AG04449 (cell line): ENCODE data around the gene KRTAP21-1.
"Not testable (repeated sequence)": the region's sequence is repeated elsewhere in the genome, so short reads cannot be mapped to it uniquely, and the experiment has no call there.

ENCODE experiments used
- CTCF ChIA-PET: fragments of 350-600 bp; formaldehyde crosslinking; extraction: SDS; loops from one replicate; lab custom pipeline; 2021; ENCODE audit warnings: antibody characterized with exemption; lab: Yijun Ruan, JAX
- POLR2A ChIA-PET: fragments of 400-600, 350-600 bp; formaldehyde crosslinking; extraction: SDS; loops from one replicate; lab custom pipeline; 2020; ENCODE audit warnings: antibody characterized with exemption, inconsistent platforms; lab: Yijun Ruan, JAX
- DNase-seq: peaks from one replicate; pipeline ENCODE4 v3.0.0-alpha.2; 2010; ENCODE audit warnings: low read depth, low spot score
- H3K4me3 ChIP-seq: 2 replicates; pipeline ENCODE4 v1.5.1; 2011; ENCODE audit warnings: low read depth, mild to moderate bottlenecking, control low read depth, low read length
- CTCF ChIP-seq: IDR thresholded peaks from one replicate; pipeline ENCODE4 v1.5.1; 2011; ENCODE audit warnings: mild to moderate bottlenecking, moderate library complexity, low read length, control low read depth, inconsistent platforms; ENCODE audit not compliant: insufficient read depth; ENCODE audit errors: missing control alignments

The KRTAP21-1 gene

GRCh38 chr21:30755328-30755727 is at the start of gene KRTAP21-1:
TSS of gene KRTAP21-1 (minus strand) at chr21:30755428. CDS start at chr21:30755378, 50 bp downstream.
- DNase-seq, POLR2A ChIA-PET, CTCF ChIA-PET, H3K4me3 ChIP-seq: not testable (repeated sequence)

- CTCF ChIA-PET = no interaction called here
- no peak overlapping the region for H3K4me3 ChIP-seq
- POLR2A ChIA-PET = no interaction called here
- DNase-seq = no peak
- TF ChIP-seq CTCF = no peak
Measured at GRCh38 chr21:30800605-30801004, 45.4 kb upstream of the KRTAP21-1 start.

- POLR2A ChIA-PET = no interaction called here
- no peak overlapping the region for H3K4me3 ChIP-seq
- CTCF ChIA-PET = no interaction called here
- no peak for DNase-seq
- TF ChIP-seq CTCF = no peak
Measured at GRCh38 chr21:30793581-30794314, 38.5 kb upstream of the KRTAP21-1 start.

GRCh38 chr21:30779249-30779648 is 24.0 kb upstream of the KRTAP21-1 start:
- no peak for DNase-seq
- TF ChIP-seq CTCF = no peak
- no peak overlapping the region for H3K4me3 ChIP-seq
- POLR2A ChIA-PET = no interaction called here
- CTCF ChIA-PET = no interaction called here

GRCh38 chr21:30769724-30770431 is 14.7 kb upstream of the KRTAP21-1 start:
- H3K4me3 ChIP-seq = no peak overlapping the region
- no peak for TF ChIP-seq CTCF
- CTCF ChIA-PET = no interaction called here
- POLR2A ChIA-PET = no interaction called here
- no peak for DNase-seq

GRCh38 chr21:30760776-30761175 is 5.5 kb upstream of the KRTAP21-1 start:
- H3K4me3 ChIP-seq = no peak overlapping the region
- DNase-seq = no peak
- TF ChIP-seq CTCF = no peak
- ChIA-PET CTCF (no interaction called here), POLR2A (no interaction called here)

GRCh38 chr21:30758306-30758705 is 3.1 kb upstream of the KRTAP21-1 start:
- H3K4me3 ChIP-seq = no peak overlapping the region
- CTCF ChIA-PET = no interaction called here
- DNase-seq = no peak
- POLR2A ChIA-PET = no interaction called here
- TF ChIP-seq CTCF = no peak
